ENCODE data around the gene TCN2. TPM values are rescaled to one million over a fixed set of nuclear protein-coding genes. Genes with fewer than 3 reads are reported as not detected.

TCN2 gene
- total RNA-seq, 1 donor from 2014 or later = 5.1 TPM

- intact Hi-C loops (cut with micrococcal nuclease) = no loop called here
These were observed 36.3 kb downstream of the TCN2 start for GRCh38 chr22:30643055-30643875.

- intact Hi-C loops (cut with micrococcal nuclease) = no loop called here
These were observed 39.7 kb downstream of the TCN2 start for GRCh38 chr22:30646518-30647160.

GRCh38 chr22:30647536-30647935 lies 40.6 kb downstream of the TCN2 start:
- intact Hi-C loops (cut with micrococcal nuclease) = no loop called here

GRCh38 chr22:30648825-30649224 lies 41.9 kb downstream of the TCN2 start:
- intact Hi-C loops (cut with micrococcal nuclease) = loop anchor here (1.0 kb wide), 3 partner anchors 14 to 91 kb away; partner anchors contain the start of genes DUSP18 and SLC35E4

GRCh38 chr22:30649430-30650007 lies 42.5 kb downstream of the TCN2 start:
- intact Hi-C loops (cut with micrococcal nuclease) = loop anchor here (1.0 kb wide), 3 partner anchors 14 to 91 kb away; partner anchors contain the start of genes DUSP18 and SLC35E4

GRCh38 chr22:30650508-30651116 lies 43.6 kb downstream of the TCN2 start:
- intact Hi-C loops (cut with micrococcal nuclease) = no loop called here

- intact Hi-C loops (cut with micrococcal nuclease) = no loop called here
These were observed 45.9 kb downstream of the TCN2 start for GRCh38 chr22:30652852-30653251.

- intact Hi-C loops (cut with micrococcal nuclease) = no loop called here
These were observed 47.4 kb downstream of the TCN2 start for GRCh38 chr22:30654361-30654760.

GRCh38 chr22:30655532-30655931 lies 48.6 kb downstream of the TCN2 start:
- intact Hi-C loops (cut with micrococcal nuclease) = no loop called here

- intact Hi-C loops (cut with micrococcal nuclease) = no loop called here
These were observed 55.1 kb downstream of the TCN2 start for GRCh38 chr22:30662040-30662439.

GRCh38 chr22:30664798-30665197 lies 57.8 kb downstream of the TCN2 start:
- intact Hi-C loops (cut with micrococcal nuclease) = loop anchor here (5.0 kb wide), 2 partner anchors 278 to 1288 kb away; no protein-coding TSS in a partner anchor

GRCh38 chr22:30665266-30665665 lies 58.3 kb downstream of the TCN2 start:
- intact Hi-C loops (cut with micrococcal nuclease) = loop anchor here (5.0 kb wide), 2 partner anchors 277 to 1287 kb away; no protein-coding TSS in a partner anchor

- intact Hi-C loops (cut with micrococcal nuclease) = loop anchor here (2.0 to 5.0 kb wide), 4 partner anchors 79 to 1287 kb away; partner anchors contain the start of gene SMTN
These were observed 58.8 kb downstream of the TCN2 start for GRCh38 chr22:30665786-30666185.

GRCh38 chr22:30667107-30667493 lies 60.1 kb downstream of the TCN2 start:
- intact Hi-C loops (cut with micrococcal nuclease) = loop anchor here (1.0 to 5.0 kb wide), 11 partner anchors 18 to 1285 kb away; partner anchors contain the start of genes ASCC2, OSBP2, SMTN and TUG1

- intact Hi-C loops (cut with micrococcal nuclease) = loop anchor here (1.0 to 5.0 kb wide), 11 partner anchors 18 to 1285 kb away; partner anchors contain the start of genes ASCC2, OSBP2, SMTN and TUG1
These were observed 60.8 kb downstream of the TCN2 start, which contains the start of gene DUSP18 for GRCh38 chr22:30667494-30668385. TSS of gene DUSP18 (minus strand) at chr22:30667875. CDS start at chr22:30664003, 3,872 bp downstream.

- intact Hi-C loops (cut with micrococcal nuclease) = loop anchor here (5.0 kb wide), 2 partner anchors 274 to 1284 kb away; no protein-coding TSS in a partner anchor
These were observed 61.4 kb downstream of the TCN2 start for GRCh38 chr22:30668386-30668710.

- intact Hi-C loops (cut with micrococcal nuclease) = no loop called here
These were observed 64.1 kb downstream of the TCN2 start for GRCh38 chr22:30671071-30671470.

GRCh38 chr22:30673136-30673535 lies 66.2 kb downstream of the TCN2 start:
- intact Hi-C loops (cut with micrococcal nuclease) = no loop called here

GRCh38 chr22:30674482-30674881 lies 67.5 kb downstream of the TCN2 start:
- intact Hi-C loops (cut with micrococcal nuclease) = no loop called here

- intact Hi-C loops (cut with micrococcal nuclease) = no loop called here
These were observed 68.5 kb downstream of the TCN2 start for GRCh38 chr22:30675436-30675835.
